CD14-positive monocyte (primary cell): Measurements from ENCODE around the gene TRAPPC2. TPM values are rescaled to one million over a fixed set of nuclear protein-coding genes. Genes with fewer than 3 reads are reported as not detected.

Experiments used
- DNase-seq, 3 donors: peaks; one replicate each; pipeline ENCODE4 v3.0.0-alpha.2; 2011 to 2022
- H2AFZ ChIP-seq: 2 replicates; pipeline ENCODE4 v1.6.0; 2012; ENCODE audit warnings: mild to moderate bottlenecking, low read depth, low read length, inconsistent platforms; ENCODE audit not compliant: insufficient read depth, poor library complexity, severe bottlenecking
- H3K27ac ChIP-seq, 2 donors: 1 replicate in 1 of 2; 2 replicates in 1 of 2; pipeline ENCODE4 v1.5.1; 2012 to 2013; ENCODE audit warnings: low read length in 2 of 2, control low read depth in 1 of 2, inconsistent platforms in 1 of 2, low read depth in 1 of 2, mild to moderate bottlenecking in 1 of 2
- H3K27me3 ChIP-seq, 2 donors: one replicate each; pipeline versions ENCODE4 v1.6.0 to v1.6.1; 2011 to 2013; ENCODE audit warnings: low read length in 2 of 2; ENCODE audit not compliant: control insufficient read depth in 2 of 2, insufficient read depth in 2 of 2
- H3K36me3 ChIP-seq, 2 donors: replicated peaks in 1 of 2; 1 replicate in 1 of 2; 2 replicates in 1 of 2; pipeline versions ENCODE4 v1.5.1 to v1.6.1; 2012 to 2013; ENCODE audit warnings: low read length in 2 of 2, control low read depth in 1 of 2, inconsistent platforms in 1 of 2, mild to moderate bottlenecking in 1 of 2; ENCODE audit not compliant: insufficient read depth in 2 of 2, control insufficient read depth in 1 of 2
- H3K4me1 ChIP-seq, 2 donors: 1 replicate in 1 of 2; 2 replicates in 1 of 2; pipeline versions ENCODE4 v1.5.1 to v1.6.1; 2012 to 2013; ENCODE audit warnings: low read length in 2 of 2, control low read depth in 1 of 2, inconsistent platforms in 1 of 2, mild to moderate bottlenecking in 1 of 2, moderate library complexity in 1 of 2; ENCODE audit not compliant: insufficient read depth in 2 of 2, control insufficient read depth in 1 of 2
- H3K4me2 ChIP-seq: replicated peaks from 2 replicates; pipeline ENCODE3; 2012; ENCODE audit warnings: low read length, moderate library complexity, mild to moderate bottlenecking; ENCODE audit not compliant: poor library complexity, severe bottlenecking; ENCODE audit errors: extremely low read depth
- H3K4me3 ChIP-seq, 3 experiments: fragments of 200-600 bp in 1 of 3; sonication (generic) in 1 of 3; replicated peaks in 1 of 3; 1 replicate in 2 of 3; 2 replicates in 1 of 3; pipeline ENCODE4 v1.5.1; 2011 to 2013; ENCODE audit warnings: low read length in 3 of 3, mild to moderate bottlenecking in 3 of 3, control low read depth in 2 of 3, low read depth in 2 of 3, inconsistent platforms in 1 of 3, moderate library complexity in 1 of 3
- H3K79me2 ChIP-seq: 2 replicates; pipeline ENCODE4 v1.6.0; 2012; ENCODE audit warnings: mild to moderate bottlenecking, control low read depth, inconsistent platforms, low read length, moderate library complexity; ENCODE audit not compliant: insufficient read depth
- H3K9ac ChIP-seq: 2 replicates; pipeline ENCODE4 v1.6.0; 2017; ENCODE audit warnings: low read length, mild to moderate bottlenecking; ENCODE audit not compliant: insufficient read depth, poor library complexity, severe bottlenecking
- H3K9me3 ChIP-seq, 2 donors: replicated peaks in 1 of 2; 1 replicate in 1 of 2; 2 replicates in 1 of 2; pipeline versions ENCODE4 v1.5.1 to v1.6.1; 2012 to 2013; ENCODE audit warnings: low read length in 2 of 2, control low read depth in 1 of 2; ENCODE audit not compliant: control insufficient read depth in 1 of 2, insufficient read depth in 1 of 2
- H4K20me1 ChIP-seq: 2 replicates; pipeline ENCODE4 v1.6.0; 2012; ENCODE audit warnings: mild to moderate bottlenecking, low read length, control low read depth, moderate library complexity; ENCODE audit not compliant: insufficient read depth
- H3K27ac Mint-ChIP-seq, 7 donors: one replicate each; pipeline ENCODE4 v1.8.0; 2020; ENCODE audit warnings: mild to moderate bottlenecking in 7 of 7, mixed read lengths in 7 of 7, moderate library complexity in 6 of 7, inconsistent platforms in 2 of 7
- H3K27me3 Mint-ChIP-seq, 3 donors: one replicate each; pipeline ENCODE4 v1.8.0; 2021 to 2022; ENCODE audit warnings: low read depth in 3 of 3, mild to moderate bottlenecking in 3 of 3, mixed read lengths in 3 of 3, moderate library complexity in 3 of 3, inconsistent platforms in 1 of 3
- H3K36me3 Mint-ChIP-seq, 2 donors: one replicate each; pipeline ENCODE4 v1.8.0; 2020; ENCODE audit warnings: mixed read lengths in 2 of 2, inconsistent platforms in 1 of 2, mild to moderate bottlenecking in 1 of 2
- H3K4me1 Mint-ChIP-seq: one replicate; pipeline ENCODE4 v1.8.0; 2020; ENCODE audit warnings: mild to moderate bottlenecking, mixed read lengths
- H3K4me3 Mint-ChIP-seq, 2 donors: one replicate each; pipeline ENCODE4 v1.8.0; 2020; ENCODE audit warnings: mild to moderate bottlenecking in 2 of 2, mixed read lengths in 2 of 2, moderate library complexity in 1 of 2
- H3K9me3 Mint-ChIP-seq, 7 donors: one replicate each; pipeline ENCODE4 v1.8.0; 2020 to 2022; ENCODE audit warnings: mixed read lengths in 7 of 7, mild to moderate bottlenecking in 6 of 7, moderate library complexity in 6 of 7, inconsistent platforms in 2 of 7
- WGBS: methylation state at CpG from one replicate; pipeline ENCODE4 v1.1.5; 2013; ENCODE audit warnings: missing lambda C conversion rate; ENCODE audit not compliant: insufficient coverage; 5-methylcytosine and 5-hydroxymethylcytosine counted together
- intact Hi-C, 2 donors: fragments of 100-400 bp; cut with micrococcal nuclease; formaldehyde crosslinking; loops; one replicate each; pipeline versions ENCODE4 v1.15.0 to v1.15.1; 2023
- polyA plus RNA-seq, 3 donors: library from polyadenylated mRNA; depleted of rRNA in 1 of 3; unstranded in 2 of 3; stranded (reverse) in 1 of 3; fragments of 300-500 nt in 2 of 3; fragments of >200 nt in 1 of 3; fragmentation: Illumina TruSeq in 2 of 3; gene quantifications; 1 replicate in 2 of 3; 2 replicates in 1 of 3; pipeline ENCODE4 v1.2.3, GENCODE V29; 2012 to 2021
- TF ChIP-seq, protein P1 (sequence below): fragments of 200-600 bp; IDR thresholded peaks from one replicate; pipeline ENCODE4 v1.8.0; 2022; ENCODE audit warnings: antibody characterized with exemption, mild to moderate bottlenecking

The TRAPPC2 gene
- polyA plus RNA-seq, 3 donors: 10.6 to 18.3 (median 12.2) TPM

DNA sequence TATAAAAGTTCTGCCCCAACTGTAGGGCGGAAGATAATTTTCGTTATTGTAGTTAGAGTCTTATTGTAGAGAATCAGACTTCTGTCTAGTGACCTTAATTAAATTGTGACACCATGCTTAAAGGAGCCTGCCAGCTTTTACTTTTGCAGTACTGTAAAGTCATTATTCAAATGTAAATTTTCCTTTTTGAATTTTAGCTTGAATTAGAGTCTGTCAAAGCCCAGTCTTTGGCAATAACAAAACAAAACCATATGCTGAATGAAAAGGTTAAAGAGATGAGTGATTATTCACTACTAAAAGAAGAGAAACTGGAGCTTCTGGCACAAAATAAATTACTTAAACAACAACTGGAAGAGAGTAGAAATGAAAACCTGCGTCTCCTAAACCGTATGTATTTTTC is 22.0 kb upstream of the TRAPPC2 start:
- no CpG with 5 or more reads among the region's 4 CpGs for WGBS

DNA sequence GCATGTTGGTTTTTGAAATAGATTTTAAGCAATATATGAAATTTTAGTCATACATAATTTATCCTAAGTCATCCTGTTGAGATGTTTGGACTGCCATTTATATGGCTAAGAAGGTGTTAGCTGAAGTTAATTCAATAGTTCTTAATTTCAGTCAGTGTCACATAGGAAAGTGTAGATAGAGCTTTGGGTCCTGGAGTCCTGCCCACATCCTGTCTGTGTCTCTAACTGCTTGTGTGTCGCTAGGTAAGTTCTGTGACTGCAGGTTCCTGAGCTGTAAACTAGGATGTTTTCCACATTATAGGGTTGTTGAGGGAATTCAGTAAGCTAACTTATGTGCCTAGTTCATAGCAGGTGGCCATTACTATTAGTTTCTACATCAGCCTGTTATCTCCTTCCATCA is 20.8 kb upstream of the TRAPPC2 start:
- Histone ChIP-seq H3K9me3 (no peaks in the 10 kb centered on the region), H3K4me1 (peaks cover 46 to 50% of the 10 kb centered on the region in 2 donors), H3K27me3 (no peaks in the 10 kb centered on the region), H3K4me3 (no peak overlapping the region), H2AFZ (no peak overlapping the region), H3K36me3 (peaks cover 5% of the 10 kb centered on the region in 2 donors), H4K20me1 (no peaks in the 10 kb centered on the region), H3K27ac (peak overlapping the region in 1 of 2 donors; percentile 43), H3K4me2 (no peak overlapping the region), H3K79me2 (peaks cover 4% of the 10 kb centered on the region), H3K9ac (no peak overlapping the region)
- Mint-ChIP-seq H3K4me3 (no peak overlapping the region), H3K4me1 (peaks cover 49% of the 10 kb centered on the region), H3K27me3 (peaks cover 0 to 3% (median 0%) of the 10 kb centered on the region in 3 donors), H3K27ac (peak overlapping the region in 6 of 7 donors; percentile 55 to 78 (median 66)), H3K36me3 (peaks cover 9 to 10% of the 10 kb centered on the region in 2 donors), H3K9me3 (peaks cover 0 to 3% (median 0%) of the 10 kb centered on the region in 7 donors)
- no peak for DNase-seq
- TF ChIP-seq, protein P1, sequence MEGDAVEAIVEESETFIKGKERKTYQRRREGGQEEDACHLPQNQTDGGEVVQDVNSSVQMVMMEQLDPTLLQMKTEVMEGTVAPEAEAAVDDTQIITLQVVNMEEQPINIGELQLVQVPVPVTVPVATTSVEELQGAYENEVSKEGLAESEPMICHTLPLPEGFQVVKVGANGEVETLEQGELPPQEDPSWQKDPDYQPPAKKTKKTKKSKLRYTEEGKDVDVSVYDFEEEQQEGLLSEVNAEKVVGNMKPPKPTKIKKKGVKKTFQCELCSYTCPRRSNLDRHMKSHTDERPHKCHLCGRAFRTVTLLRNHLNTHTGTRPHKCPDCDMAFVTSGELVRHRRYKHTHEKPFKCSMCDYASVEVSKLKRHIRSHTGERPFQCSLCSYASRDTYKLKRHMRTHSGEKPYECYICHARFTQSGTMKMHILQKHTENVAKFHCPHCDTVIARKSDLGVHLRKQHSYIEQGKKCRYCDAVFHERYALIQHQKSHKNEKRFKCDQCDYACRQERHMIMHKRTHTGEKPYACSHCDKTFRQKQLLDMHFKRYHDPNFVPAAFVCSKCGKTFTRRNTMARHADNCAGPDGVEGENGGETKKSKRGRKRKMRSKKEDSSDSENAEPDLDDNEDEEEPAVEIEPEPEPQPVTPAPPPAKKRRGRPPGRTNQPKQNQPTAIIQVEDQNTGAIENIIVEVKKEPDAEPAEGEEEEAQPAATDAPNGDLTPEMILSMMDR: no peak
- WGBS: no CpG with 5 or more reads among the region's 1 CpG
- intact Hi-C loops: no loop called here

More for the DNA sequence above, 22.0 kb upstream of the TRAPPC2 start:
- H3K4me2 ChIP-seq: no peak overlapping the region
- H3K27ac Mint-ChIP-seq: no peak overlapping the region
- no peaks in the 10 kb centered on the region for H3K9me3 ChIP-seq
- intact Hi-C loops: no loop called here
- no peak overlapping the region for H3K4me3 Mint-ChIP-seq
- H2AFZ ChIP-seq: no peak overlapping the region
- H3K27me3 ChIP-seq: no peaks in the 10 kb centered on the region
- peaks cover 10 to 15% of the 10 kb centered on the region in 2 donors for H3K36me3 Mint-ChIP-seq
- peaks cover 0 to 2% (median 0%) of the 10 kb centered on the region in 3 donors for H3K27me3 Mint-ChIP-seq
- no peak overlapping the region for H3K27ac ChIP-seq
- no peak overlapping the region for H3K4me3 ChIP-seq
- peaks cover 4% of the 10 kb centered on the region for H3K79me2 ChIP-seq
- peaks cover 0 to 3% (median 0%) of the 10 kb centered on the region in 7 donors for H3K9me3 Mint-ChIP-seq
- TF ChIP-seq, protein P1: no peak
- H3K36me3 ChIP-seq: peaks cover 5% of the 10 kb centered on the region in 2 donors
- H3K4me1 ChIP-seq: peaks cover 58 to 59% of the 10 kb centered on the region in 2 donors
- H3K4me1 Mint-ChIP-seq: peaks cover 56% of the 10 kb centered on the region
- no peak for DNase-seq
- H3K9ac ChIP-seq: no peak overlapping the region
- no peaks in the 10 kb centered on the region for H4K20me1 ChIP-seq
